ENCODE results near the gene SNX2. TPM values are rescaled to one million over a fixed set of nuclear protein-coding genes. Genes with fewer than 3 reads are reported as not detected.
A peak's percentile ranks its signal among the peaks of the same experiment; 100 is the strongest.

The SNX2 gene
- total and polyA plus RNA-seq, 12 donors: 15.1 to 48.5 (median 35.2) TPM

DNA sequence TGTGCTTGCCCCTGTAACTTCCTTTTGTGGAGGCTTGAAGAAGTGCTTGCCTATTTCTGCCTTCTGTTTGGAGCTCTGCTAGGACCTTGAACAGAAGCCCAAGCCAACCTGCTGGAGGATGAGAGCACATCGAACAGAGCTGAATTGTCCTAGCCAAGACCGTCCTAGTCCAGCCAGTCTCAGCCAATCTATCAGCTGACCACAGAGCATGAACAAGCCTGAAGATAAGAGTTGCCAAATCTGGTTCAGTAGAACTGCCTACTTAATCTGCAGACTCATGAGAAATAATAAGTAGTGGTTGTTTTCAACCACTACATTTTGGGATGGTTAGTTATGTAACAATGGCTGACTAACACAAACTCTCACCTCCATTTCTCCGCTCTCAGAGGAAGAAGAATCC is 4.4 kb upstream of the SNX2 start:
- Histone ChIP-seq H3K4me3 (no peak overlapping the region), H3K27ac (no peak overlapping the region), H3K9me3 (no peaks in the 10 kb centered on the region), H3K36me3 (no peaks in the 10 kb centered on the region), H3K27me3 (no peaks in the 10 kb centered on the region), H3K4me1 (peaks cover 0 to 18% (median 0%) of the 10 kb centered on the region in 9 donors)
- WGBS, 2 donors: 66 to 72% methylated on average over 3 of the region's 3 CpGs
- DNase-seq (no peak), ATAC-seq (no peak)
- intact Hi-C loops (cut with DNase I): loop anchor here in 3 of 10 donors (10.0 kb wide), 2 partner anchors 74 to 264 kb away; partner anchors contain the start of genes SNX24 (in 3 of the 3) and PPIC (in 1 of the 3)
- TF ChIP-seq, protein P1, sequence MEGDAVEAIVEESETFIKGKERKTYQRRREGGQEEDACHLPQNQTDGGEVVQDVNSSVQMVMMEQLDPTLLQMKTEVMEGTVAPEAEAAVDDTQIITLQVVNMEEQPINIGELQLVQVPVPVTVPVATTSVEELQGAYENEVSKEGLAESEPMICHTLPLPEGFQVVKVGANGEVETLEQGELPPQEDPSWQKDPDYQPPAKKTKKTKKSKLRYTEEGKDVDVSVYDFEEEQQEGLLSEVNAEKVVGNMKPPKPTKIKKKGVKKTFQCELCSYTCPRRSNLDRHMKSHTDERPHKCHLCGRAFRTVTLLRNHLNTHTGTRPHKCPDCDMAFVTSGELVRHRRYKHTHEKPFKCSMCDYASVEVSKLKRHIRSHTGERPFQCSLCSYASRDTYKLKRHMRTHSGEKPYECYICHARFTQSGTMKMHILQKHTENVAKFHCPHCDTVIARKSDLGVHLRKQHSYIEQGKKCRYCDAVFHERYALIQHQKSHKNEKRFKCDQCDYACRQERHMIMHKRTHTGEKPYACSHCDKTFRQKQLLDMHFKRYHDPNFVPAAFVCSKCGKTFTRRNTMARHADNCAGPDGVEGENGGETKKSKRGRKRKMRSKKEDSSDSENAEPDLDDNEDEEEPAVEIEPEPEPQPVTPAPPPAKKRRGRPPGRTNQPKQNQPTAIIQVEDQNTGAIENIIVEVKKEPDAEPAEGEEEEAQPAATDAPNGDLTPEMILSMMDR (IDR thresholded peaks at IDR 0.05): no peak

- Histone ChIP-seq H3K27me3 (no peaks in the 10 kb centered on the region), H3K4me3 (no peak overlapping the region), H3K27ac (no peak overlapping the region), H3K4me1 (peaks cover 0 to 34% (median 16%) of the 10 kb centered on the region in 9 donors), H3K9me3 (no peaks in the 10 kb centered on the region), H3K36me3 (no peaks in the 10 kb centered on the region)
- DNase-seq (no peak), ATAC-seq (no peak)
- TF ChIP-seq, protein P1 (IDR thresholded peaks at IDR 0.05): no peak
- intact Hi-C loops (cut with DNase I): loop anchor here in 3 of 10 donors (10.0 kb wide), 2 partner anchors 72 to 262 kb away; partner anchors contain the start of genes SNX24 (in 3 of the 3) and PPIC (in 1 of the 3)
- 47 to 65% methylated on average over 1 of the region's 1 CpG for WGBS, 2 donors
Measured at GRCh38 chr5:122772446-122772845, 2.4 kb upstream of the SNX2 start.

DNA sequence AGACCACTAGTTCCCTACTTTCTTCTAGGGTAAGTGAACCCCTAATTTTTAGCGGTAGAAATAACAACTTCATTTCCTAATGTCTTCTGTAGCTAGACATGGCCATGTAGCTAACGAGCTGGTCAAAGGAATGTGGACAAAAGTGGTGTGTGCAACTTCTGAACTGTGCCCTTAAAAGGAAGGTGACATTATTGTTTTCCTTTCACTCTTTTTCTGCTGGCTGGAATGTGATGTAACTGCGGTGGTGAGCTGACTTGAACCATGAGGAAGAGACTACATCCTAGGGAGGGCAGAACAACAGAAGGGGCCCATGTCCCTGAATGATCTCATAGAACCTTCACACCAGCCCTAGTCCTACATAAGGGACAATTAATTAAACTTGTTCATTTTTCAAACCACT is 1.3 kb upstream of the SNX2 start:
- no peaks in the 10 kb centered on the region for H3K9me3 ChIP-seq
- H3K4me3 ChIP-seq: no peak overlapping the region
- H3K27me3 ChIP-seq: no peaks in the 10 kb centered on the region
- DNase-seq (no peak), ATAC-seq (no peak)
- H3K4me1 ChIP-seq: peaks cover 0 to 46% (median 18%) of the 10 kb centered on the region in 9 donors
- intact Hi-C loops (cut with DNase I): loop anchor here in 4 of 10 donors (2.0 to 10.0 kb wide), 3 partner anchors 71 to 261 kb away; partner anchors contain the start of genes SNX24 (in 4 of the 4) and PPIC (in 1 of the 4)
- 46 to 73% methylated on average over 3 of the region's 3 CpGs for WGBS, 2 donors
- H3K36me3 ChIP-seq: no peaks in the 10 kb centered on the region
- no peak overlapping the region for H3K27ac ChIP-seq
- TF ChIP-seq, protein P1 (IDR thresholded peaks at IDR 0.05): no peak

DNA sequence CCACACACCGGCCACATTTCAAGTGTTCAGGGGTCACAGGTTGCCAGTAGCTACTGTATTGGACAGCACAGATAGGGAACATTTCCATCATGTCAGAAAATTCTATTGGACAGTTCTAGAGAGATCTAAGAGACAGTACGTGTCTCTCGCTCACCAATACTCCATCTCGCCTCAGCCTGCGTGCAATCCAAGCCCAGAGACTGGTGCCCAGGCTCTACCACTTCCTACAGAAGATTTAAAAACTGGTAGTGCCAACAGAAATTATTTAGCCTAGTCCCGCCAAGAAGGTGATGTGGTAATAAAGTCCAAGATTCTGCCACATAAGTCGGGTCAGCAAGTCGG is 390 bp upstream of the SNX2 start:
- intact Hi-C loops (cut with DNase I): loop anchor here in 4 of 10 donors (2.0 to 10.0 kb wide), 3 partner anchors 70 to 260 kb away; partner anchors contain the start of genes SNX24 (in 4 of the 4) and PPIC (in 1 of the 4)
- Histone ChIP-seq H3K27me3 (no peaks in the 10 kb centered on the region), H3K4me3 (peak overlapping the region; percentile 63 to 96 (median 80)), H3K27ac (peak overlapping the region in 9 of 10 donors; percentile 25 to 92 (median 73)), H3K9me3 (no peaks in the 10 kb centered on the region), H3K36me3 (no peaks in the 10 kb centered on the region), H3K4me1 (peaks cover 0 to 55% (median 19%) of the 10 kb centered on the region in 9 donors)
- WGBS, 2 donors: 21 to 26% methylated on average over 8 of the region's 8 CpGs
- TF ChIP-seq, protein P1 (IDR thresholded peaks at IDR 0.05): no peak
- ATAC-seq (peak; percentile 29 to 61 (median 44)), DNase-seq (no peak)
